GM15510 (cell line): ENCODE results near the gene IZUMO2.

Experiments used
- POLR2A ChIP-seq: IDR thresholded peaks from 3 replicates; pipeline ENCODE4 v1.6.1; 2011; ENCODE audit warnings: borderline replicate concordance; ENCODE audit not compliant: insufficient read length; ENCODE audit errors: extremely low read depth

IZUMO2 gene

DNA sequence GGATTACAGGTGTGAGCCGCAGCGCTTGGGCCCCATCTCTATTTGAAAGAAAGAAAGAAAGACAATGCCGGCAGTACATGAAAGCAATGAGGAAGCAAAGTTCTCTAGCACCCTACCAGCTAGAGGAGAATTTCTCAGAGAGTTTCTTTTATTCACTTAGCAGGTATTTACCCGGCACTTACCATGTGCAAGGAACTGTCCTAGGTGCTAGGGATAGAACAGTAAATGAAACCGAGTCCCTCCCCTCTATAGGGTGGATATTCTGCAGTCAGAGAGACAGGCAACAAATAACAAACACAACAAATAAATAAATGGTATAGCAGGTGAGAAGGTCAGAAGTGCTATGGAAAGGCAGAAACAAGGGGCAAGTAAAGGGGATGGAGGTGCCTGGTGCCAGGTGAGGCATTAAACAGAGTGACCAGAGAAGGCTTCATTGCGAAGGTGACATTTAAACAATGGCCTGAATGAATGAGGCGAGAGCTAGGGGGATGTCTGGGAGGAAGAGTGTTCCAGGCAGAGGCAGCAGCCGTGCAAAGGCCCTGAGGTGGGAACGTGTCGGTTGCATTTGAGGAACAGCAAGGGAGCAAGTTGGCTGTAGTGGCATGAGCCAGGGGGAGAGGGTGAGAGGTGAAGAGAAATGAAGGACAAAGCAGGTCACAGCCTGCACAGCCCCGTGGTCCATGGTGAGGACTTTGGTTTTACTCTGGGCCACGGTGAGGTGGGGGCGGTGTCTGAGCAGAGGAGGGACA is 29.6 kb upstream of the IZUMO2 start:
- no peak for TF ChIP-seq POLR2A

DNA sequence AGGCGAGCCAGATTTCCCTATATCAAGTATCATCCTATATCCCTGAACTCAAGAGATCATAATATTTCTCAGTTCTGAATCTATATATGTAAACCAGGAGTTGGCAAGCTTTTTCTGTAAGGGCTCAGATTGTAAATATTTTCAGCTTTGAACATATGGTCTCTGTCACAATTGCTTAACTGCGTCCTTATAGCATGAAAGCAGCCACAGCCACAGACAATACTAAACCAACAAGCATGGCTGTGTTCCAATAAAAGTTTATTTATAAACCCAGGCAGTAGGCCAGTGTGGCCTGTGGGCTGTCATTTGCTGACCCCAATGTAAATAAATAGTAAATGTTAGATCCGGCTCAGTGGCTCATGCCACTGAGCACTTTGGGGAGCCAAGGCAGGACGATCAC is 28.1 kb upstream of the IZUMO2 start:
- TF ChIP-seq POLR2A = no peak

DNA sequence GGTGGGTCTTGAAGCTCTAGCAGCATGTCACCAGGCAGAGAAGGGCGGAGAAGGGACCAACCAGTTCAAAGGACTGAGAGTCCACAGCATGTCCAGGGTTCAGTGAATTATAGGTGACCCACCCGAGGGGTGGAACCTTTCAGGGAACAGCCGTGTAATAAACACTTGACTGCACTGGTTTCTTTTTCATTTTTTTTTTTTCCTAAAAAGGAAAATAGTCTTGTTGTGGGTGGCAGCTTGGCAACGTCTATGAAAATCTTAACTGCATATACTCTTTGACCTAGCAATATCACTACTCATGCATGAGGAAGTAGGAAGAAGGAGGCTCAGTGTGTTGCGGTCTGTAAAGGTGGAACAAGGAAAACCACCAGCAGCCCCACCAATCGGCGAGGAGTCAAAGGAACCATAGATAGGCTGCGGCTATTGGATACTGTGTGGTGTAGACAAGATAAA is 27.4 kb upstream of the IZUMO2 start:
- TF ChIP-seq POLR2A = no peak

DNA sequence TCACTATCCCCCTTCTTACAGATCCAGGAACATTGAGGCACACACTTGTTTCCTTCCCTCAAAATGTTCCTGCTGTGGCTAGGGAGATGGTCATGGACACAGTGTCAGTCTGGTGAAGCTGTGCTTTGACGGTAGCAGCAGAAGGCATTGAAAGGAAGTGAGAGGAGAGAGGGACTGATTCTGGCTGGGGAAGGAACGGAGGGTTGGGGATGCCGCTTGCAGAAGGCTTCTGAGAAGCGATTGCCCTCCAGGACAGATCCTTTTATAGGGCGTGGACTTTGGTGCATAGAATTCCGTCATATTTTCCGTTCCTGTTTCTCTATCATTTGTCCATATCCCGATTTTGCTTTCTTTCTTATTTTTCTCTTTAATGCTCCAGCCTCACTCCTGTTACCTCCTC is 26.2 kb upstream of the IZUMO2 start:
- no peak for TF ChIP-seq POLR2A

DNA sequence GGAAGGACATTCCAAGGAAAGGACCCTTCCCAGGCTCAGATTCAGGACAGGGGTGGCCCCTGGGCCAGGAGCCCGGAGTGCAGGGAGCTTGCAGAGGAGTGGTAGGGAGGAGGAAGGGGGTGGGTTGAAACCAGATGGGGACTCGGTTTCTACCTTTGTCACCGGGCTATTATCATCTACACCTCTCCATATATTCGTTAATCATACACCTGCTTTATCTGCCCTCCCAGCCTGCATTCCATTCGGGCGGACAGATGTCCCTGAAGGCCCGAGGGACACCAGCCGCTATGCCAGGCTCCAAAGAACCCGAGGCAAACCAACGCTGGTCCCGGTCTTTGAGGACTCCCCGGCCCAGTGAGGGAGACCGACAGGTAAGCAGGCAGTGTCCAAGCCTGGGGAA is 24.9 kb upstream of the IZUMO2 start:
- TF ChIP-seq POLR2A = no peak

DNA sequence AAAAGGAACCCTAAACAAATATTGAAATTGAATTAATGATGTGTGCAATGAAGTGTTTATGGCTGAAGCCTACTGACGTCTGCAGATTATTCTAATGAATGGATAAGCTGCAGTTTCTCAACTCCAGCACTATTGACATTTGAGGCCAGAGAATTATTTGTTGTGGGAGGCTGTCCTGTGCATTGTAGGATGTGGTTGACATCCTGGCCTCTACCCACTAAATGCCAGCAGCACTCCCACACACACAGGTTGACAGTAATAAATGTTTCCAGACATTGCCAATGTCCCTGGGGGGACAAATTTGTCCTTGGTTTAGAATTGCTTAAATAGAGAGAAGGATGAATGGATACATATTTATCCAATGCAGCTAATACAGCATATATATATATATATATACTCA is 21.1 kb upstream of the IZUMO2 start:
- no peak for TF ChIP-seq POLR2A

DNA sequence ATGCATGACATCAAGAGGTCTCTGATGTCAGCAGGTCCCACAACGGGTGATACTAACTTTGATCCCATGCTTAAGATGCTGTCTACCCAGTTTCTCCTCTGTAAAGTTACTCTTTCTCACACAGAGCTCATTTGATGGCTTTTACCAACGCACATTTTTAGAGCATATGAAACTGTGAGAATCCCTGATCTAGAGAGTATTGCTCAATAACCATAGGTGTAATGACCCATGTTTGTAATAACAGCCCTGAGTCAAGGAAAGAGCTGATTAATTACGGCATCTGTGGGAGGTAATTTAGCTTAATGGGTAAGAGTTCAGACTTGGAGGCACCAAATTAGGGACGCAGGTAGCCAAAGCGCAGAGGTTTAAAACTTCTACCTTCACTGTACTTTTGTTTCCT is 18.0 kb upstream of the IZUMO2 start:
- no peak for TF ChIP-seq POLR2A

DNA sequence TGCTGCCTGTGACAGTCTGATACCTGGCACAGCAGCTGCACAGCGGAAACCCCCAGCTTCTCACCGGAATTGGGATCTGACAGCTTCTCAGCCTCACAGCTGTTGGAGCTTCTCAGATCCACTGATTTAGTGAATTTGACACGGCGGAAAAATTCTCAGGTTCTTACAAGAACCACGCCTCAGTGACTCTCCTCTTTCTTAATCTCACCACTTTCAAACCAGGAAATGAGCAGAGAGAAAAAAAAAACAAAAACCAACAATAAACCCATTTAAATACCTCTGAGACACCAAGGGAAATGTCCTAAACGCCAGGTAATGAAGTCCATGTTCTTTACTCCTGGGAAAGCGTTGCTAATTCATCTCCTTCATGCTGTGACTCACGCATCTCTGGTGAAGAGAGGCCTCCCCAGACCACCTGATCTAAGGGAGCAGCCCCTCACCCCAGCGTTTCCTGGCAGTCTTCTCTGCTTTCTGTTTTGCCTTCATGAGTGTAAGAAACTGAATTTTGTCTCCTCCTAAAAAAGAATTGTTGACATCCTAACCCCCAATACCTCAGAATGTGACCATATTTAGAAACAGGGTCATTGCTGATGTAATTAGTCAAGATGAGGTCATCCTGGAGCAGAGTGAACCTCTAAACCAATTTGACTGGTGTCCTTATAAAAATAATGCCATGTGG is 15.9 kb upstream of the IZUMO2 start:
- TF ChIP-seq POLR2A = no peak

DNA sequence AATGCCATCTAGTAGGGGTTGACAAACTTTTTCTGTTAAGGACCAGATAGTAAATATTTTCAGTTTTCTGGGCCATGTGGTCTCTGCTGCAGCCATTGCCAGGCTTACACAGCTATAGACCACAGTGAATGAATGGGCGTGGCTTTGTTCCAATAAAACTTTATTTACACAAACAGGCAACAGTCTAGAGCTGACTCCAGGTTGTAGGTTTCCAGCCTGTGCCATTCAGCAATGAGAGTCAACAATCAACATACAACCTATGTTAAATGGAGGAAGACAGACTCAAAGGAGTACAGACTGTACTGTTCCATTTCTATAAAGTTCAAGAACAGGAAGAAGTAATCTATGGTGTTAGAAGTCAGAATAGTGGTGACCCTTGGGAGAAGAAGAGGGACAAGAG is 15.2 kb upstream of the IZUMO2 start:
- TF ChIP-seq POLR2A = no peak

DNA sequence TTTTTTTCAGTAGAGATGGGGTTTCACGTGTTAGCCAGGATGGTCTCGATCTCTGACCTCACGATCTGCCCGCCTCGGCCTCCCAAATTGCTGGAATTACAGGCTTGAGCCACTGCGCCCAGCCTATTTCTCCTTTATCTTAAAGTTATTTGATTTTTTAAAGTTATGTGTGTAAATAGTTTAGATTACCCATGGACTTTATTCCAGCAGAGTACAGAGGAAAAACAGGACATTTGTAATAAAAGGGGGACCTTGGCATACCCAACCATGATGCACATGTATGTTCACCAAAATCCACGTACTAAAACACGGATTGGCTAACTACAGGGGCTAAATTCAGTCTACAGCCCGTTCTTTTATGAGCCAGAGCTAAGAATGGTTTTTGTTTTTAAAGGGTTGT is 13.7 kb upstream of the IZUMO2 start:
- TF ChIP-seq POLR2A = no peak

DNA sequence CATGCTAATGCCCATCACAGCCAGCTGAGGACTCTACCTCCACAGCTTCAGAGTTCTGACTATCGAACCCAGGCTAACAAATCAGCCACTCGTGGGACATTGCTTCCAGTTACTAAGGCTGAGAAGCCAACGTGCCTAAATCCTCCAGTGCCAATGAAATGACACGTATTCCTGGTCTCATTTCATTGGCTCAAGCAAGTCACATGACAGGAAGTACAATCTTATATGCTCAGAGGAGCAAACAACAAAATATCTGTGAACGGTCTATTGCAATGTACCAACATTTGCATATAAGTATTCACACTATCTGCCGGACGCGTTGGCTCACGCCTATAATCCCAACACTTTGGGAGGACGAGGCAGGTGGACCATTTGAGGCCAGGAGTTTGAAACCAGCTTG is 12.8 kb upstream of the IZUMO2 start:
- no peak for TF ChIP-seq POLR2A

DNA sequence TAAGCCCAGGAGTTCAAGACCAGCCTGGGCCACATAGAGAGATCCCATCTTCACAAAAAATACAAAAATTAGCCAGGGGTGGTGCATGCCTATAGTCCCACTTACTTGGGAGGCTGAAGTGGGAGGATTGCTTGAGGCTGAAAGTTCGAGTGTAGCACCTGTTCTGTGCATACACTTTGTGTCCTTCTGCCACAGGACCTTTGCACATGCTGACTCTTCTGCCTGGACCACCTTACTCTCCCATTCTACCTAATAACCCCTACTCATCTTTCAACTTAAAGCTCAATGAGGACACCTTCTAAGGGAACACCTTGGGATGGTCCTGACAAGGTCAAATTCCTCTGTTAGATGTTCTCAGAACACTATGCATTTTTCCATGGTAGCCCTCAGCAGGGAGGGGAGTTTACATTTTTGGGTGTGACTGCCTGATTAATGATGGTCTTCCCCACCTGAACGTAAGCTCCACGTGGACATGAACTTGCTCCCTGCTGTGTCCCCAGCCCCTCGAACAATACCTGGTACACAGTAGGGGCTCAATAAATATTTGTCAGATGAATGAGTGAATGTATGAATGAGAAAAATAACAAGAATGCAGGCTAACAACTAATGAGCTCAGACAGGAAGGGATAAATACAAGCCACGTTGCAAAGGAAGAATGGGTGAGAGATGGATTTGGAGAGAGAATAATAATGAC is 11.2 kb upstream of the IZUMO2 start:
- TF ChIP-seq POLR2A = no peak

DNA sequence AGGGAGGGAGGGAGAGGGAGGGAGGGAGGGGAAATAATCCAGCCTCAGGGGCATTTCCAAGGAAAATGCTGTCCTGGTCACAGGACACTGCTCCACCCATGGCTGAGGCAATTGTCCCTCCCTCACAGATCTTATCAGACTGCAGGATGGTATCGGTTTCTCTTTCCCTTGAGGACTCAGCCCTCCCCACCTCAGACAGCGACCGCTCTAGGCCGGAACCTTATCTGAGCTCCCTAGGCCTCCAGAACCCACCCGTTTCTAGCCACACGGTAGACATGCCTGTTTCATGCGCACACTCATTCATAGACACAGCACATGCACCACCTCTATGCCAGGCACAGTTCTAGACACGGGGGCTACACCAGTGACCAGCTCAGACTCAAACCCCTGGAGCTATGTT is 10.0 kb upstream of the IZUMO2 start:
- no peak for TF ChIP-seq POLR2A

DNA sequence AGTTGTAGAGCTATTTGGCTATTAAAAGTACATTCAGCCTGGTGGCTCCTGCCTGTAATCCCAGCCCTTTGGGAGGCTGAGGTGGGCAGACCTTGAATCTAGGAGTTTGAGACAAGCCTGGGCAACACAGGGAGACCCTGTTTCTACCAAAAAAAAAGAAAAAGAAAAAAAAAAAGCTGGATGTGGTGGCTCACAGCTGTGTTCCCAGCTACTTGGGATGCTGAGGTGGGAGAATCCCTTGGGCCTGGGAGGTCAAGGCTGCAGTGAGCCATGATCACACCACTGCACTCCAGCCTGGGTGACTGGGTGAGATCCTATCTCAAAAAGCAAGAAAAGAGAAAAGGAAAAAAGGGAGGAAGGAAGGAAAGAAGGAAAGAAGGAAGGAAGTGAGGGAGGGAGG is 9.6 kb upstream of the IZUMO2 start:
- TF ChIP-seq POLR2A = no peak

DNA sequence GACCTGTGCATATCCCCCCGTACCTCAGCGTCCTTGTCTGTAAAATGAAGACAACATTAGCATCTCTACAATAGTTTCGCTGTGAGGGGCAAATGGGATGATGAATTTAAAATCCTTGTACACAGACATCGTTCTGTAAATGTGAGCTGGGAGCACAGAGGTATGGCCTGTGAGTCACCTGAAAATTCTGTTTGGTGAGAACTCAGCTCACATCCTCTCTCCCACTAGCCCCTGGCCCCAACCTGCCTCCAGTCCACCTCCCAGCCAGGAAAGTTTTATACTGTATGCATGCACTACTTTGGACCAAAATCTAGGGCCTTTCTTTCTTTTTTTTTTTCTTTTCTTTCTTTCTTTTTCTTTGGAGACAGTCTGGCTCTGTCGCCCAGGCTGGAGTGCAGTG is 8.7 kb upstream of the IZUMO2 start:
- TF ChIP-seq POLR2A = no peak

DNA sequence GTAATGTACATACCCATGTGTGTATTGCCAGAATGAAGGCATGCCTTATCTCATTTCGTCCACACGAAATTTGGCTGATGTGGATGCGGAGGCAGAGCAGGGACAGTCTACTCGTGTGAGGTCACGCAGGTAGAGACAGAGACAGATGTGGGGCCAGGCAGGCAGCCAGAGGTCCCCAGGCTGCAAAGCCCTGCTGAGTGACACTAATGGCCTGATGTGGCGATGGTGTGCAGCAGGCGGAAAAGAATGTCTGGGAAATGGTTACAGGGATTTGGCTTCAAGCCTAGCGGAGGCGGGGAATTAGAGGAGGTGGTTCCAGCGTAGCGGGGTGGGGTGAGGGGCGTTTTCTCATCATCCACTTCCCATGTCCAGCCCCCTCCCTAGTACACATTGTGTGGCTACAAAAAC is 4.2 kb upstream of the IZUMO2 start:
- TF ChIP-seq POLR2A = no peak
